OCI-LY7 (cell line): Measurements from ENCODE around the gene COPZ1. TPM values are rescaled to one million over a fixed set of nuclear protein-coding genes. Genes with fewer than 3 reads are reported as not detected.

Experiments
- BruUV-seq: library from RNA; stranded (reverse); fragments of 400-500 nt; replicated peaks from 2 replicates; lab custom pipeline; 2021; lab: Mats Ljungman, UMichigan
- CTCF ChIA-PET: fragments of 300-600 bp; sonication (Branson Sonifier 250); formaldehyde crosslinking; loops from one replicate; lab custom pipeline; 2022; ENCODE audit warnings: antibody characterized with exemption; ENCODE audit not compliant: unreplicated experiment; lab: Charles Lee
- POLR2A ChIA-PET: fragments of 300-600 bp; sonication (Branson Sonifier 250); formaldehyde crosslinking; loops from one replicate; lab custom pipeline; 2022; ENCODE audit warnings: antibody characterized with exemption; lab: Charles Lee
- DNase-seq: peaks from one replicate; pipeline ENCODE4 v3.0.0-alpha.2; 2015; ENCODE audit warnings: low spot score
- H2AFZ ChIP-seq: fragments of 200-600 bp; sonication (generic), shearing (Covaris generic); 2 replicates; pipeline ENCODE4 v1.6.1; 2014; ENCODE audit warnings: mild to moderate bottlenecking, antibody characterized with exemption, low read length, moderate library complexity
- H3K27ac ChIP-seq: fragments of 200-600 bp; sonication (generic); 2 replicates; pipeline ENCODE4 v1.5.1; 2014; ENCODE audit warnings: mixed run types, low read depth, mild to moderate bottlenecking, moderate library complexity, low read length, inconsistent platforms; ENCODE audit not compliant: poor library complexity, severe bottlenecking
- H3K36me3 ChIP-seq: fragments of 200-600 bp; sonication (generic); 2 replicates; pipeline ENCODE4 v1.6.1; 2014; ENCODE audit warnings: mild to moderate bottlenecking, antibody characterized with exemption, low read length, moderate library complexity, mixed read lengths; ENCODE audit not compliant: insufficient read depth
- H3K4me1 ChIP-seq: fragments of 200-600 bp; sonication (generic); 2 replicates; pipeline ENCODE4 v1.5.1; 2014; ENCODE audit warnings: mild to moderate bottlenecking, low read length; ENCODE audit not compliant: insufficient read depth, poor library complexity, severe bottlenecking
- H3K4me2 ChIP-seq: fragments of 200-600 bp; sonication (generic); 2 replicates; pipeline ENCODE4 v1.6.1; 2014; ENCODE audit warnings: mild to moderate bottlenecking, low read length
- H3K4me3 ChIP-seq: fragments of 200-600 bp; sonication (generic); 2 replicates; pipeline ENCODE4 v1.5.1; 2014; ENCODE audit warnings: mild to moderate bottlenecking, low read depth, low read length; ENCODE audit not compliant: poor library complexity, severe bottlenecking
- H3K79me2 ChIP-seq: fragments of 200-600 bp; sonication (generic); 2 replicates; pipeline ENCODE4 v1.6.1; 2016; ENCODE audit warnings: low read depth, mild to moderate bottlenecking, low read length, moderate library complexity, mixed read lengths; ENCODE audit not compliant: insufficient read depth
- H3K9me2 ChIP-seq: fragments of 200-600 bp; sonication (generic); 2 replicates; pipeline ENCODE4 v1.6.1; 2016; ENCODE audit warnings: mild to moderate bottlenecking, low read length, mixed read lengths; ENCODE audit not compliant: insufficient read depth
- H3K9me3 ChIP-seq: fragments of 200-600 bp; sonication (generic); 2 replicates; pipeline ENCODE4 v1.6.1; 2014; ENCODE audit warnings: mild to moderate bottlenecking, mixed run types, low read length, mixed read lengths
- H4K20me1 ChIP-seq: fragments of 200-600 bp; sonication (generic); 2 replicates; pipeline ENCODE4 v1.6.1; 2014; ENCODE audit warnings: mild to moderate bottlenecking, antibody characterized with exemption, low read length, moderate library complexity, mixed read lengths; ENCODE audit not compliant: insufficient read depth
- CTCF ChIP-seq: fragments of 200-600 bp; sonication (generic); conservative IDR thresholded peaks from 2 replicates; pipeline ENCODE4 v1.5.1; 2014; ENCODE audit warnings: mild to moderate bottlenecking, antibody characterized with exemption, low read length, moderate library complexity, mixed read lengths
- EZH2phosphoT487 ChIP-seq: fragments of 200-600 bp; sonication (generic); IDR thresholded peaks from 2 replicates; pipeline ENCODE4 v1.6.1; 2018; ENCODE audit warnings: low read depth, borderline replicate concordance, mild to moderate bottlenecking, mixed run types, antibody characterized with exemption, low read length, moderate library complexity, mixed read lengths
- intact Hi-C: fragments of 100-400 bp; cut with micrococcal nuclease; formaldehyde crosslinking; loops from one replicate; pipeline ENCODE4 v1.10.0; 2022; ENCODE audit not compliant: unreplicated experiment
- total RNA-seq, 2 experiments: library from RNA; depleted of rRNA in 1 of 2; stranded (reverse); fragments of >200 nt in 1 of 2; shearing (Covaris generic) in 1 of 2; gene quantifications; 2 replicates each; pipeline ENCODE4 v1.2.3, GENCODE V29; 2014 to 2022

COPZ1 gene
- total RNA-seq, 2 experiments from 2014 or later: 86.0 to 121 TPM

GRCh38 chr12:54296393-54297099, 28.4 kb upstream of the COPZ1 start:
- CTCF ChIA-PET: no interaction called here
- H3K4me2 ChIP-seq: no peak overlapping the region
- H3K9me3 ChIP-seq: no peaks in the 10 kb centered on the region
- H3K79me2 ChIP-seq: no peaks in the 10 kb centered on the region
- no peak overlapping the region for H3K27ac ChIP-seq
- H3K36me3 ChIP-seq: no peaks in the 10 kb centered on the region
- H2AFZ ChIP-seq: no peak overlapping the region
- intact Hi-C loops: no loop called here
- no TSS peak for BruUV-seq
- H3K4me1 ChIP-seq: peaks cover 6% of the 10 kb centered on the region
- no peak for TF ChIP-seq EZH2phosphoT487
- TF ChIP-seq CTCF: no peak
- no peaks in the 10 kb centered on the region for H3K9me2 ChIP-seq
- POLR2A ChIA-PET: interaction anchor here (0.7 kb wide), 2 partner anchors 46 to 1003 kb away, joined by 5 to 6 read pairs; no protein-coding TSS in a partner anchor
- no peak for DNase-seq
- no peak overlapping the region for H3K4me3 ChIP-seq
- H4K20me1 ChIP-seq: no peaks in the 10 kb centered on the region

- H3K9me2 ChIP-seq: no peaks in the 10 kb centered on the region
- DNase-seq: no peak
- H3K27ac ChIP-seq: no peak overlapping the region
- H3K4me1 ChIP-seq: peaks cover 6% of the 10 kb centered on the region
- CTCF ChIA-PET: interaction anchor here (1.0 kb wide), 1 partner anchor 26 kb away, joined by 4 read pairs; the partner anchor contains the start of gene COPZ1
- H2AFZ ChIP-seq: no peak overlapping the region
- no peaks in the 10 kb centered on the region for H4K20me1 ChIP-seq
- no peak for TF ChIP-seq CTCF
- no peak for TF ChIP-seq EZH2phosphoT487
- no peaks in the 10 kb centered on the region for H3K36me3 ChIP-seq
- POLR2A ChIA-PET: interaction anchor here (0.7 to 1.3 kb wide), 3 partner anchors 15 to 72 kb away, joined by 3 to 4 read pairs (median 3); partner anchors contain the start of gene HNRNPA1
- H3K9me3 ChIP-seq: no peaks in the 10 kb centered on the region
- no peak overlapping the region for H3K4me3 ChIP-seq
- no peak overlapping the region for H3K4me2 ChIP-seq
- no peaks in the 10 kb centered on the region for H3K79me2 ChIP-seq
- no TSS peak for BruUV-seq
- intact Hi-C loops: no loop called here
These were observed 26.0 kb upstream of the COPZ1 start for GRCh38 chr12:54298904-54299303.
